HG02571 (cell line): ENCODE measurements around the gene KLHDC4.
A peak's percentile ranks its signal among the peaks of the same experiment; 100 is the strongest.
"Not testable (repeated sequence)": the region's sequence is repeated elsewhere in the genome, so short reads cannot be mapped to it uniquely, and the experiment has no call there.

Source experiments
- ATAC-seq: cut with Tn5 transposase; IDR thresholded peaks from one replicate; pipeline ENCODE4 v1.9.1; 2021; ENCODE audit warnings: mild to moderate bottlenecking, moderate library complexity; ENCODE audit not compliant: unreplicated experiment

The KLHDC4 gene

GRCh38 chr16:87744750-87745514, 20.9 kb downstream of the KLHDC4 start:
- no peak for ATAC-seq

GRCh38 chr16:87742781-87743490, 22.9 kb downstream of the KLHDC4 start:
- ATAC-seq, result no peak

- ATAC-seq, result no peak
Observed at GRCh38 chr16:87741700-87742415, 23.9 kb downstream of the KLHDC4 start.

- ATAC-seq, result no peak
Observed at GRCh38 chr16:87740909-87741424, 24.8 kb downstream of the KLHDC4 start.

- no peak for ATAC-seq
Observed at GRCh38 chr16:87740441-87740840, 25.3 kb downstream of the KLHDC4 start.

- no peak for ATAC-seq
Observed at GRCh38 chr16:87739801-87740200, 26.0 kb downstream of the KLHDC4 start.

- no peak for ATAC-seq
Observed at GRCh38 chr16:87736008-87736382, 29.8 kb downstream of the KLHDC4 start.

- no peak for ATAC-seq
Observed at GRCh38 chr16:87735270-87736007, 30.3 kb downstream of the KLHDC4 start.

- ATAC-seq, result no peak
Observed at GRCh38 chr16:87734644-87735043, 31.1 kb downstream of the KLHDC4 start.

GRCh38 chr16:87733190-87733589, 32.6 kb downstream of the KLHDC4 start:
- ATAC-seq, result no peak

GRCh38 chr16:87731607-87732006, 34.2 kb downstream of the KLHDC4 start:
- ATAC-seq, result no peak

- ATAC-seq, result no peak
Observed at GRCh38 chr16:87729266-87729954, 36.4 kb downstream of the KLHDC4 start.

- no peak for ATAC-seq
Observed at GRCh38 chr16:87728026-87728425, 37.8 kb downstream of the KLHDC4 start.

- no peak for ATAC-seq
Observed at GRCh38 chr16:87727346-87727745, 38.4 kb downstream of the KLHDC4 start.

- ATAC-seq, result not testable (repeated sequence)
Observed at GRCh38 chr16:87726577-87726976, 39.2 kb downstream of the KLHDC4 start.

GRCh38 chr16:87725596-87726235, 40.1 kb downstream of the KLHDC4 start:
- no peak for ATAC-seq

- no peak for ATAC-seq
Observed at GRCh38 chr16:87724490-87725291, 41.1 kb downstream of the KLHDC4 start.

- peak; percentile 47 for ATAC-seq
Observed at GRCh38 chr16:87723226-87723623, 42.6 kb downstream of the KLHDC4 start.
